Fibroblast of the aortic adventitia (primary cell): ENCODE data around the gene CLNK. TPM values are rescaled to one million over a fixed set of nuclear protein-coding genes. Genes with fewer than 3 reads are reported as not detected.

Source experiments
- DNase-seq: peaks from one replicate; pipeline ENCODE4 v3.0.0-alpha.2; 2010; ENCODE audit warnings: low read depth
- H3K4me3 ChIP-seq: 2 replicates; pipeline ENCODE4 v1.5.1; 2011; ENCODE audit warnings: low read depth, mild to moderate bottlenecking, control low read depth, low read length, moderate library complexity
- total RNA-seq: library from RNA; depleted of rRNA; stranded (reverse); fragments of >200 nt; gene quantifications from 2 replicates; pipeline ENCODE4 v1.2.3, GENCODE V29; 2012; ENCODE audit warnings: low replicate concordance
- TF ChIP-seq, protein P1 (sequence below): IDR thresholded peaks from 2 replicates; pipeline ENCODE4 v1.5.1; 2011; ENCODE audit warnings: mild to moderate bottlenecking, low read length, control low read depth, inconsistent platforms; ENCODE audit not compliant: insufficient read depth

CLNK gene
- total RNA-seq, 1 donor = not detected

DNA sequence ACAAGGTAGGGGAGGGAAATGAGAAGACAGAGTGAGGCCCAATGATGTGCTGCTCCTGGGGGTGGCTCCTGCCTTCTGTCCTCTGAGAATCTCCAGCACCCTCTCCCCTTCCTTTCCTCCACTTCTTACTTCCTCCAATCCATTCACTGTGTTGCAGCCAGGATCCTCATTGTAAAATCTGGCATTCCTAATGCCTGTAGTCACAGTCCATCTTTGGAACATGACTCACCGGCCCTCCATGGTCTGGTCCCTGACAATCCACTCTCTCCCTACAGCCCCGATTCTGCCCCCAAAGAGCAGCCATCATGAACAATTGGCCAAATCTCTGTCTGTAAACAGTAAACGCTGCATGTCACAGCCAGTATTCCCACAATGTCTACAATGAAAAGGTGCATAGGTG lies 72.9 kb downstream of the CLNK start:
- DNase-seq = peak; percentile 86
- TF ChIP-seq, protein P1, sequence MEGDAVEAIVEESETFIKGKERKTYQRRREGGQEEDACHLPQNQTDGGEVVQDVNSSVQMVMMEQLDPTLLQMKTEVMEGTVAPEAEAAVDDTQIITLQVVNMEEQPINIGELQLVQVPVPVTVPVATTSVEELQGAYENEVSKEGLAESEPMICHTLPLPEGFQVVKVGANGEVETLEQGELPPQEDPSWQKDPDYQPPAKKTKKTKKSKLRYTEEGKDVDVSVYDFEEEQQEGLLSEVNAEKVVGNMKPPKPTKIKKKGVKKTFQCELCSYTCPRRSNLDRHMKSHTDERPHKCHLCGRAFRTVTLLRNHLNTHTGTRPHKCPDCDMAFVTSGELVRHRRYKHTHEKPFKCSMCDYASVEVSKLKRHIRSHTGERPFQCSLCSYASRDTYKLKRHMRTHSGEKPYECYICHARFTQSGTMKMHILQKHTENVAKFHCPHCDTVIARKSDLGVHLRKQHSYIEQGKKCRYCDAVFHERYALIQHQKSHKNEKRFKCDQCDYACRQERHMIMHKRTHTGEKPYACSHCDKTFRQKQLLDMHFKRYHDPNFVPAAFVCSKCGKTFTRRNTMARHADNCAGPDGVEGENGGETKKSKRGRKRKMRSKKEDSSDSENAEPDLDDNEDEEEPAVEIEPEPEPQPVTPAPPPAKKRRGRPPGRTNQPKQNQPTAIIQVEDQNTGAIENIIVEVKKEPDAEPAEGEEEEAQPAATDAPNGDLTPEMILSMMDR = no peak
- no peak overlapping the region for H3K4me3 ChIP-seq

DNA sequence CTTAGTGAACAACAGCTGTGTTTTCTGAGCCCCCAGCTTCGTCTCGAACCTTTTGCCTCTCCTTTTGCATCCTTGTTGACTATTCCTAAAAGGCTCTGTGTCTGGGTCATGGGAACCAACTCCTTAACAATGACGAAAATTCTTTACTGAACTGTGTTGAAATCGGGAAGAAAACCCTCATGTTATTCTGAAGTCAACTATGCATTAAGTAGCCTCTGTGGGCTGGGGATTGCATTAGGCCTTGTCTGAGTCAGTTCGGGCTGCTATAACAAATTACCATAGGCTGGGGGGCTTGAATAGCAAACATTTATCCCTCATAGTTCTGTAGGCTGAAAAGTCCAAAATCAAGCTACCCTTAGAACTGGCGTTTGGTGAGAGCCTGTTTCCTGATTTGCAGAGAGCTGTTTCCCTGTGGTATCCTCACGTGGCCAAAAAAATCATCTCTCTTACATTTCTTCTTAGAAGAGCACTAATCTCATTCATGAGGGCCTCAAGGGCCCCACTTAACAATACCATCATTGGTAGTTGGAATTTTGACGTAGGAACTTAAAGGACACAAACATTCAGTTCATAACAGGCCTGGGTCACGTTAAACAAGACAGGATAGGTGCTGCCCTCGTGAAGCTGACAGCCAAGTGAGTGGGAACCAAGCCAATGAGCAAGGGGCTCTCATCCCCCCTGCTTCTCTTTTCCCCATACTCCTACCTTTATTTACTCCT lies 75.9 kb downstream of the CLNK start:
- DNase-seq = no peak
- no peak overlapping the region for H3K4me3 ChIP-seq
- TF ChIP-seq, protein P1 = no peak

DNA sequence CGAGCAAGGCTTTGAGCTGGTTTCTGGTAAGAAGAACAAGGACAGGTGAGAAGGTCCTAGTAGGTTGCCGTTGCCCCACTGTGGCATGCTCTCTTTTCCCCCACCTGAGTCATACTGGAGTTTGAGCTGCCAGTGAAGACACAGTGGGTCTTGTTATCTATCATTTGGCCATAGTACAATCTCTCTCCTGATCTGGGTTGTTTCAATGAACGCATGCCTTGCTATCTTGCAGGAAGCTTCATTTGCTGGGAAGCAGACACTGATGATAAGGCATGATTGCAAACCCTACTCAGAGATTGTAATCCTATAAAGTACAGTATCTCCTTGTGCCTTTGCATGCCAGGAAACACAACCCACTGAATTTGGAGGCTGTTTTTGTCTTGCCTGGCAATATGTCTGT lies 77.4 kb downstream of the CLNK start:
- DNase-seq = no peak
- TF ChIP-seq, protein P1 = no peak

DNA sequence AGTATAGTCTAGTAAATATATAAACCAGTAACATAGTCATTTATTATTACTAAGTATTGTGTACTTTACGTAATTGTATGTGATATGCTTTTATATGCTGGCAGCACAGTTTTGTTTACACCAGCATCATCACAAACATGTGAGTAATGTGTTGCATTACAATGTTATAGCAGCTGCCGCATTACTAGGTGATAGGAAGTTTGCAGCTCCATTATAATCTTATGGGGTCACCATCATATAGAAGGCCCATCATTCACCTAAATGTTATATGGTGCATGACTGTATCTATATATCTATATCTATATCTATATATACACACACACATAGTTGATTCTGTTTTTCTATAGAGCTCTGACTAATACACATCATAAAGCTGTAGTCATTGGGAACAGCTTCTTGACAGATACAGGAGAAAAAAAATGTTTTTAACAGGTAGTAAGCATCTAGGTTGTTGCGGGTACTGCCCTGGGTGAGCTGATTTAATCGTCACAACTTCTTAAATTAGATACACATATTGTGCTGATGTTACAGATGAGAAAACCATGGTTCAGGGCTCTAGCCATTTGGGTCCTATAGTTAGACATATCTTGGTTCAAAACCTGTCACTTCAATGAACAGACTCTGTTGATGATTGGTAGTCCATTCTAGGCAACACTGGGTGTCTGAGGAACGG lies 77.9 kb downstream of the CLNK start:
- no peak for DNase-seq
- no peak overlapping the region for H3K4me3 ChIP-seq
- TF ChIP-seq, protein P1 = no peak

More for the DNA sequence above, 77.4 kb downstream of the CLNK start:
- no peak overlapping the region for H3K4me3 ChIP-seq

DNA sequence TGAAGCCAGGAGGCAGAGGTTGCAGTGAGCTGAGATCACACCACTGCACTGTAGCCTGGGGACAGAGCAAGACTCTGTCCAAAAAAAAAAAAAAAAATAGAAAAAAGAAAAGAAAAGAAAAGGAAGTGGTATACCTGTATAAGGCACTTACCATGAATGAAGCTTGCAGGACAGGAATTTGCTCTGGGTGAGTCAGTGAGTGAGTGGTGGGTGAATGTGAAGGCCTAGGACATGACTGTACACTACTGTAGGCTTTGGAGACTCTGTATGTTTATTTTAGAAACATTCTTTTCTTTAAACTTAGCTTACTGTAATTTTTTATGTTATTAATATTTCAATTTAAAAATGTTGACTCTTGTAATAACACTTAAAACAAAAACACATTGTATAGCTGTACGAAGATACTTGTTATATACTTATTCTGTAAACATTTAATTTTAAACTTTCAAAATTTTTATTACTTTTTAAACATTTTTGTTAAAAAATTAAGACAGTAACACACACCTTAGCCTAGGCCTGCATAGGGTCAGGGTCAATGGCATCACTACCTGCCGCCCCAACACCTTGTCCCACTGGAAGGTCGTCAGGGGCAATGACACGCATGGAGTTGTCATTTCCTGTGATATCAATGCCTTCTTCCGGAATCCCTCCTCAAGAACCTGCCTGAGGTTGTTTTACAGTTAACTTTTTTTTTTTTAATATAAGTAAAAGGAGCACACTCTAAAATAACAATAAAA lies 78.7 kb downstream of the CLNK start:
- TF ChIP-seq, protein P1 = no peak
- H3K4me3 ChIP-seq = no peak overlapping the region
- DNase-seq = peak; percentile 52

DNA sequence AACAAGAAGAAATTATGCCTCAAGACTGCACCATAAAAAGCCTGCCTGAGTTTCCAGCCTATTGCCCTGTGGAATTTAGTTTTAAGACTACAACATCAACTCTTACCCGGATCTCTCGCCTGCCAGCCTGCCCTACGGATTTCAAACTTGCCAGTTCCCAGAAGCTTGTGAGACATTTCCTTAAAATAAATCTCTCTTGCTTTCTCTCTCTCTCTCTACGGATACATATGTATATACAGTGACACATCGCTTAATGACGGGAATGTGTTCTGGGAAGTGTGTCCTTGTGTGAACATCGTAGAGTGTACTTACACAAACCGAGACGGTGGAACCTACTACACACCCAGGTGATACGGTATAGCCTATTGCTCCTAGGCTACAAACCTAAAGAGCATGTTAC lies 79.5 kb downstream of the CLNK start:
- TF ChIP-seq, protein P1 = no peak
- no peak for DNase-seq
- H3K4me3 ChIP-seq = no peak overlapping the region
